Keratinocyte (primary cell): Measurements from ENCODE around the gene FNDC8.

Source experiments
- CTCF ChIP-seq, 3 experiments: IDR thresholded peaks in 1 of 3; conservative IDR thresholded peaks in 1 of 3; optimal IDR thresholded peaks in 1 of 3; 2 replicates in 2 of 3; 3 replicates in 1 of 3; pipeline versions ENCODE3 to v1.5.1; 2011; ENCODE audit warnings: low read length in 3 of 3, mild to moderate bottlenecking in 3 of 3, moderate library complexity in 2 of 3, control low read depth in 1 of 3, inconsistent platforms in 1 of 3; ENCODE audit not compliant: insufficient read depth in 2 of 3; ENCODE audit errors: extremely low read depth in 1 of 3
- EZH2 ChIP-seq: IDR thresholded peaks from one replicate; pipeline ENCODE4 v1.6.1; 2012; ENCODE audit warnings: inconsistent platforms, mild to moderate bottlenecking, low read length, moderate library complexity

DNA sequence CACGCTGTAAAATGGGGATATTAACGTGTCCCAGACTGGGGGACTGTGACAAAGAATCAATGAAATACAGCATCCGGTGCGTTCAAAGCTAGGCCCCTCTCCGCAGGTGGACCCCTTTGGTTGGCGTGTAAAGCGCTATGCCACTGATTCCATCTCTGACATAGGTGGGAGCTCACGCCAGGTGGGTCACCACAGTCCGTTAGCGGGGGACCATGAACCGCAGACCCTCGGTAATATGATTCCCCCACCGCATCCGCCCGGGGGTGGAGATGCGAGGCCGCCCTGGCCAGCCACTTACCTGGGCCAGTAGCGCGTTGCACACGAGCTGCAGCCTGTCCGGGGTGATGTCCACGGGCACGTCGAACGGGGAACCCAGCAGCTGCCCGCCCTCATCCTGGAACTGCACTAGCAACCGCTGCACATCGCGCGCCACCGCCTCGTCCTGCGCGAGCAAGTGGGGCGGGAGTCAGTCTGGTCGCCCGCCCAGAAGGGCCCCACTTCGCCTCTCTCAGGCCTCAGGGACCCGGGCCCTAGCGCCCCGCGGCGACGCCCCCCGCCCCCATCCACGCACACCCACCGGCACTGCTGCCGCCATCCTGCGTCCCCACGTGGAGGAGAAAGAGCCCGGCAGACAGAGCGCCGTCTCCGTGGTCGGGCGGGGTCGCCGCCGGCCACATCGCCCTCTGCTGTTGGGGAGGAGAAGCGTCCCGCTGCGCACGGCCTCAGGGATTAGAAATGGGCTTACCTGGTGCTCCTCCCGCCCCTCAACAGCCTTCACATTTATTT lies 20.5 kb downstream of the FNDC8 start, which contains the start of gene NLE1:
- peak; percentile 76 to 99 (median 97) for TF ChIP-seq CTCF (optimal IDR thresholded peaks at IDR 0.05 in 1 of 3, IDR thresholded peaks at IDR 0.05 in 1 of 3, conservative IDR thresholded peaks at IDR 0.05 in 1 of 3; ENCODE audit: extremely low read depth in 1 of 3, insufficient read depth in 2 of 3, low read length in 3 of 3)
- TF ChIP-seq EZH2, result no peak
